Ammon's horn (tissue), 1 donor: ENCODE measurements around the gene CADM2.

ENCODE experiments used
- DNase-seq: peaks from one replicate; pipeline ENCODE4 v3.0.0-alpha.2; 2016; ENCODE audit warnings: low spot score

The CADM2 gene

GRCh38 chr3:84984429-84984828 is 25.6 kb downstream of the CADM2 start:
- DNase-seq = no peak

- no peak for DNase-seq
Measured at GRCh38 chr3:84985795-84986194, 27.0 kb downstream of the CADM2 start.

GRCh38 chr3:84987706-84988504 is 29.1 kb downstream of the CADM2 start:
- peak; percentile 34 for DNase-seq

GRCh38 chr3:84989102-84989501 is 30.3 kb downstream of the CADM2 start:
- no peak for DNase-seq

GRCh38 chr3:84991422-84991900 is 32.7 kb downstream of the CADM2 start:
- no peak for DNase-seq

GRCh38 chr3:84993956-84994355 is 35.2 kb downstream of the CADM2 start:
- DNase-seq = no peak

GRCh38 chr3:84998545-84998944 is 39.8 kb downstream of the CADM2 start:
- no peak for DNase-seq

GRCh38 chr3:85003479-85003878 is 44.7 kb downstream of the CADM2 start:
- no peak for DNase-seq

- no peak for DNase-seq
Measured at GRCh38 chr3:85004147-85004546, 45.4 kb downstream of the CADM2 start.

- DNase-seq = no peak
Measured at GRCh38 chr3:85005946-85006345, 47.2 kb downstream of the CADM2 start.

- DNase-seq = no peak
Measured at GRCh38 chr3:85007195-85008094, 48.7 kb downstream of the CADM2 start.

- DNase-seq = no peak
Measured at GRCh38 chr3:85020828-85021227, 62.0 kb downstream of the CADM2 start.

- no peak for DNase-seq
Measured at GRCh38 chr3:85030052-85030451, 71.3 kb downstream of the CADM2 start.

- no peak for DNase-seq
Measured at GRCh38 chr3:85037203-85037602, 78.4 kb downstream of the CADM2 start.

GRCh38 chr3:85041001-85041400 is 82.2 kb downstream of the CADM2 start:
- no peak for DNase-seq

GRCh38 chr3:85041562-85042055 is 82.8 kb downstream of the CADM2 start:
- no peak for DNase-seq

- no peak for DNase-seq
Measured at GRCh38 chr3:85050821-85051220, 92.0 kb downstream of the CADM2 start.

- no peak for DNase-seq
Measured at GRCh38 chr3:85051786-85052185, 93.0 kb downstream of the CADM2 start.

GRCh38 chr3:85053626-85054025 is 94.8 kb downstream of the CADM2 start:
- DNase-seq = no peak

GRCh38 chr3:85054579-85054978 is 95.8 kb downstream of the CADM2 start:
- DNase-seq = no peak

GRCh38 chr3:85068911-85069310 is 110.1 kb downstream of the CADM2 start:
- DNase-seq = no peak

GRCh38 chr3:85074003-85074402 is 115.2 kb downstream of the CADM2 start:
- no peak for DNase-seq

GRCh38 chr3:85075663-85076062 is 116.9 kb downstream of the CADM2 start:
- no peak for DNase-seq
